Glomerular endothelial cell (primary cell): Measurements from ENCODE around the gene RIMBP3B. TPM values are rescaled to one million over a fixed set of nuclear protein-coding genes. Genes with fewer than 3 reads are reported as not detected.
"Not testable (repeated sequence)": the region's sequence is repeated elsewhere in the genome, so short reads cannot be mapped to it uniquely, and the experiment has no call there.

Experiments
- DNase-seq: peaks from one replicate; pipeline ENCODE4 v3.0.0-alpha.2; 2011; ENCODE audit warnings: low read depth, low spot score; ENCODE audit errors: extremely low read depth
- total RNA-seq: library from RNA; depleted of rRNA; stranded (reverse); fragments of >200 nt; gene quantifications from 2 replicates; pipeline ENCODE4 v1.2.3, GENCODE V29; 2015

The RIMBP3B gene
- total RNA-seq, 1 donor from 2014 or later = 0.06 TPM

DNA sequence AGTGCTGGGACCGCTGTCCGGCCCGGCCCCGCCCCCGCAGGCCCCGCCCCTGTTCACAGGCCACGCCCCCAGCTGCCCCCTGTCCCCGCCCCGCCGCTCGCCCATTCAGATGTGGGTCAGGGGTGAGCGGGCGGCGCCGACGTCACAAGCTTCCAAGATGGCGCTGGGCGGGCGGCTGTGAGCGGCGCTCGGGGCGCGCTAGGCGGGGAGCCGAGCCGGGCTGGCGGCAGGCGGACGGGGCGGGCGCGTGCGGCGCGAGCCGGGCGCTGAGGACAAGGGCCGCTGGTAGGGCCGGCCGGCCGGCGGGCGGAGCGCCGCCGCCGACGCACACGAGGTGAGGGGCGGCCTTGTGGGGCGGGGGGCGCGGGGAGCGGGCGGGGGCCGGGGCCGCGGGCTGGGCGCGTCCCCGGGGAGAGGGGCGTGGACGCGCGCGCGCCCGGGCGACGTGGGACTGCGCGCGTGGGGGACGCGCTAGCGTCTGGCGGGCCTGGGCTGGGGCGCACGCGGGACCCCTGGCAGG lies 33.7 kb downstream of the RIMBP3B start, which contains the start of gene HIC2:
HIC2 (plus strand) TSS at position 145 of the 520 bp plus-strand sequence. CDS start 25,461 bp downstream, outside the sequence.
- DNase-seq = not testable (repeated sequence)

GRCh38 chr22:21417853-21418252 lies 34.3 kb downstream of the RIMBP3B start:
- not testable (repeated sequence) for DNase-seq

GRCh38 chr22:21418974-21419638 lies 35.6 kb downstream of the RIMBP3B start:
- DNase-seq = not testable (repeated sequence)

- not testable (repeated sequence) for DNase-seq
These were observed 36.7 kb downstream of the RIMBP3B start for GRCh38 chr22:21420180-21420763.

GRCh38 chr22:21424084-21424709 lies 40.6 kb downstream of the RIMBP3B start:
- not testable (repeated sequence) for DNase-seq

GRCh38 chr22:21434378-21435233 lies 51.1 kb downstream of the RIMBP3B start:
- not testable (repeated sequence) for DNase-seq

GRCh38 chr22:21435998-21436810 lies 52.7 kb downstream of the RIMBP3B start:
- DNase-seq = not testable (repeated sequence)

- DNase-seq = not testable (repeated sequence)
These were observed 54.5 kb downstream of the RIMBP3B start for GRCh38 chr22:21438013-21438412.

Other genes starting within 250 kb of the RIMBP3B start
- gene HIC2, start 33.6 kb downstream of the RIMBP3B start, total RNA-seq = 4.3 and 6.2 TPM in 2 replicates
- gene TMEM191C, start 83.6 kb downstream of the RIMBP3B start, total RNA-seq = 1.2 and 2.8 TPM in 2 replicates
- 0.44 TPM in 1 of 2 replicates, not detected in the other for gene RIMBP3C, start 167.7 kb downstream of the RIMBP3B start, total RNA-seq
- gene UBE2L3, start 184.0 kb downstream of the RIMBP3B start, total RNA-seq = 87.1 and 87.5 TPM in 2 replicates
- gene YDJC, start 246.3 kb downstream of the RIMBP3B start, total RNA-seq = 46.8 and 47.4 TPM in 2 replicates
- gene CCDC116, start 249.0 kb downstream of the RIMBP3B start, total RNA-seq = 0.35 TPM in 1 of 2 replicates, not detected in the other